ENCODE measurements around the gene XXYLT1. TPM values are rescaled to one million over a fixed set of nuclear protein-coding genes. Genes with fewer than 3 reads are reported as not detected.

XXYLT1 gene
- total RNA-seq, 1 experiment from 2014 or later: 10.9 TPM

- no peak for ATAC-seq
- H3K4me2 ChIP-seq (ENCODE audit: low read length): no peak overlapping the region
Observed at GRCh38 chr3:195224156-195224979, 46.6 kb downstream of the XXYLT1 start.

DNA sequence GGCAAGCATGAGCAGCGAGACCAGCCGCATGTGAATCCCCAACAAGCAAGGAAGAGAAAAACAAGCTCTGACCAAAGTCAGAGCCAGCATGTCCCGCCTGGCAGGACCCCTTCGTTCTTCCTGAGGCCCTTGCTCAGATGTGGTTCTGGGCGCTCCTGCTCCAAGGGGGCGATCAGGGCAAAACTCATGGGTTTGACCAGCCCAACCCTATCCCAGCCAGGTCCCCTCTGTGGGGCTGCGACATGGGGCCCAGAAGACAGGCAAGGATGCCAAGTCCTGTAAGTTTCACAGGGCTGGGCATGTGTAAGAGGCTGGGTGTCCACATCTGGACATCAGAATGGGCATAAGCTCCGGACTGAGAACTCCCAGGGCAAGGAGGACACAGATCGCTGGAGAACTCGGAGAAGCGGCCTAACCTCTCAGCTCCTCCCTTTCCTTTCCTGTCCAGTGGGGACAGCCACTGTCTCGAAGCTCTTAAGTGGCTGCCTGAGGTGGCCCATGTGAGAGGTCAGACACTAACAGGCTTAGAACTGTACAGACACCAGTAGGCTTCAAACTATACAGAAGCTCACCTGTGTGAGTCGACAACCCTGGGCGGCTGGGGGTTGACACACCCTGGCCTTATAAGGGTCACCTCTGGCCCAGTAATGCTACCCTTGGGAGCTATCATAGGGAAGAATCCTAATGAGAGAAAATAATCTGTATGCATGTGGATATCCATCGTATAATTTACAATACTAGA is 48.9 kb downstream of the XXYLT1 start:
- H3K4me1 ChIP-seq (ENCODE audit: control insufficient read depth in 1 of 2, insufficient read depth in 2 of 2, low read length in 2 of 2): no peaks in the 10 kb centered on the region
- no peaks in the 10 kb centered on the region for H4K20me1 ChIP-seq (ENCODE audit: insufficient read depth)
- H3K27ac ChIP-seq (ENCODE audit: low read depth, low read length): no peak overlapping the region
- DNase-seq (ENCODE audit: low read depth, low spot score) (no peak), ATAC-seq (no peak)
- no peaks in the 10 kb centered on the region for H3K9me3 ChIP-seq (ENCODE audit: control insufficient read depth in 1 of 2, insufficient read depth in 1 of 2, low read depth in 1 of 2, low read length in 2 of 2)
- no peak overlapping the region for H3K9ac ChIP-seq (ENCODE audit: low read length)
- H3K36me3 ChIP-seq (ENCODE audit: control insufficient read depth in 1 of 2, insufficient read depth in 2 of 2, low read length in 2 of 2): no peaks in the 10 kb centered on the region
- CTCF ChIA-PET: no interaction called here
- no peak overlapping the region for H3K4me2 ChIP-seq (ENCODE audit: low read length)
- H3K79me2 ChIP-seq (ENCODE audit: insufficient read depth, low read length): no peaks in the 10 kb centered on the region
- H3K9me2 ChIP-seq (ENCODE audit: insufficient read depth): no peaks in the 10 kb centered on the region
- H3K4me3 ChIP-seq (replicated peaks in 1 of 2; ENCODE audit: low read depth in 1 of 2, low read length in 2 of 2): no peak overlapping the region
- BruUV-seq (replicated peaks): no TSS peak
- POLR2A ChIA-PET: no interaction called here
- no peak for TF ChIP-seq EZH2 (IDR thresholded peaks at IDR 0.05)
- no peak for TF ChIP-seq RAD21 (IDR thresholded peaks at IDR 0.05; ENCODE audit: low read depth)
- TF ChIP-seq YY1 (IDR thresholded peaks at IDR 0.05; ENCODE audit: extremely low read depth, insufficient replicate concordance, low read depth, low read length): no peak
- no peak for TF ChIP-seq SIN3A (IDR thresholded peaks at IDR 0.05; ENCODE audit: low read depth)
- no peak for TF ChIP-seq FOSL1 (IDR thresholded peaks at IDR 0.05; ENCODE audit: low read depth)
- intact Hi-C loops (cut with micrococcal nuclease): no loop called here
- no peaks in the 10 kb centered on the region for H3K27me3 ChIP-seq (ENCODE audit: insufficient read depth, low read length)
- no peak overlapping the region for H2AFZ ChIP-seq (ENCODE audit: low read depth, low read length, poor library complexity, severe bottlenecking)
- RAD21 ChIA-PET (ENCODE audit: low non-redundant PET in 1 of 2, low total read pairs in 2 of 2, uncharacterized antibody in 2 of 2, unreplicated experiment in 2 of 2): no interaction called here

More at GRCh38 chr3:195224156-195224979, 46.6 kb downstream of the XXYLT1 start:
- RAD21 ChIA-PET (ENCODE audit: low non-redundant PET in 1 of 2, low total read pairs in 2 of 2, uncharacterized antibody in 2 of 2, unreplicated experiment in 2 of 2): no interaction called here
- POLR2A ChIA-PET: no interaction called here
- no peak for DNase-seq (ENCODE audit: low read depth, low spot score)
- intact Hi-C loops (cut with micrococcal nuclease): no loop called here
- no peaks in the 10 kb centered on the region for H3K27me3 ChIP-seq (ENCODE audit: insufficient read depth, low read length)
- CTCF ChIA-PET: no interaction called here
- no TSS peak for BruUV-seq (replicated peaks)
- H3K9me2 ChIP-seq (ENCODE audit: insufficient read depth): no peaks in the 10 kb centered on the region
- TF ChIP-seq CEBPB (IDR thresholded peaks at IDR 0.05; ENCODE audit: low read depth) (no peak), ELF1 (IDR thresholded peaks at IDR 0.05; ENCODE audit: borderline replicate concordance, low read depth) (no peak)
- H2AFZ ChIP-seq (ENCODE audit: low read depth, low read length, poor library complexity, severe bottlenecking): no peak overlapping the region
- no peak overlapping the region for H3K9ac ChIP-seq (ENCODE audit: low read length)
- no peaks in the 10 kb centered on the region for H3K9me3 ChIP-seq (ENCODE audit: control insufficient read depth in 1 of 2, insufficient read depth in 1 of 2, low read depth in 1 of 2, low read length in 2 of 2)
- no peaks in the 10 kb centered on the region for H4K20me1 ChIP-seq (ENCODE audit: insufficient read depth)
- no peak overlapping the region for H3K27ac ChIP-seq (ENCODE audit: low read depth, low read length)
- H3K4me3 ChIP-seq (replicated peaks in 1 of 2; ENCODE audit: low read depth in 1 of 2, low read length in 2 of 2): no peak overlapping the region
- H3K79me2 ChIP-seq (ENCODE audit: insufficient read depth, low read length): no peaks in the 10 kb centered on the region
- H3K4me1 ChIP-seq (ENCODE audit: control insufficient read depth in 1 of 2, insufficient read depth in 2 of 2, low read length in 2 of 2): no peaks in the 10 kb centered on the region
- H3K36me3 ChIP-seq (ENCODE audit: control insufficient read depth in 1 of 2, insufficient read depth in 2 of 2, low read length in 2 of 2): no peaks in the 10 kb centered on the region

All from HCT116 (cell line).